T follicular helper cell (primary cell): ENCODE data around the gene OR5L2.
"Not testable (repeated sequence)": the region's sequence is repeated elsewhere in the genome, so short reads cannot be mapped to it uniquely, and the experiment has no call there.

ENCODE experiments used
- DNase-seq: peaks from one replicate; pipeline ENCODE4 v3.0.0-alpha.2; 2020; ENCODE audit warnings: low read depth
- total RNA-seq, 2 experiments: gene quantifications; one replicate each; lab custom pipeline; 2026; lab: John Stamatoyannopoulos, UW

The OR5L2 gene
- total RNA-seq = 0 reads per million in 2 experiments

DNA sequence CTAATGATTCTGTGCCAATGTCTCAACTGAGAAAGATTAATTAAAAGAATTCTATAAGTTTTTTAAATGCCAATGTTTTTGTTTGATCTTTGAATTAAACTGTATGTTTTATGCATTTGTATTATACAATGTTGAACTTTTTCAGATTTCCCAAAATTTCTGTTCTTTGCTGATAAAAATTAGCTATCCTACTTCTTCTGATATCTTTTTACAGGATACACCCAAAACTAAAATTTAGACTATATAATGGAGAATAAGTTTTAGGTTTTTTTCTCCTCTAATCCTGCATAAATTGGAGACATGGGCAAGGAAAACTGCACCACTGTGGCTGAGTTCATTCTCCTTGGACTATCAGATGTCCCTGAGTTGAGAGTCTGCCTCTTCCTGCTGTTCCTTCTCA lies at the start of gene OR5L2:
TSS of gene OR5L2 (plus strand) at position 301 of the 400 bp plus-strand sequence. CDS start at position 301, 0 bp downstream.
- DNase-seq = no peak

- DNase-seq = no peak
These were observed 35.4 kb upstream of the OR5L2 start for GRCh38 chr11:55791606-55792005.

GRCh38 chr11:55793321-55793720 lies 33.7 kb upstream of the OR5L2 start:
- DNase-seq = no peak

GRCh38 chr11:55795256-55795655 lies 31.8 kb upstream of the OR5L2 start, which contains the start of gene OR5D14:
TSS of gene OR5D14 (plus strand) at chr11:55795556. CDS start at chr11:55795556, 0 bp downstream.
- no peak for DNase-seq

GRCh38 chr11:55806248-55806647 lies 20.8 kb upstream of the OR5L2 start:
- no peak for DNase-seq

- no peak for DNase-seq
These were observed 16.0 kb upstream of the OR5L2 start, which contains the start of gene OR5L1 for GRCh38 chr11:55811067-55811466. TSS of gene OR5L1 (plus strand) at chr11:55811367. CDS start at chr11:55811467, 100 bp downstream.

DNA sequence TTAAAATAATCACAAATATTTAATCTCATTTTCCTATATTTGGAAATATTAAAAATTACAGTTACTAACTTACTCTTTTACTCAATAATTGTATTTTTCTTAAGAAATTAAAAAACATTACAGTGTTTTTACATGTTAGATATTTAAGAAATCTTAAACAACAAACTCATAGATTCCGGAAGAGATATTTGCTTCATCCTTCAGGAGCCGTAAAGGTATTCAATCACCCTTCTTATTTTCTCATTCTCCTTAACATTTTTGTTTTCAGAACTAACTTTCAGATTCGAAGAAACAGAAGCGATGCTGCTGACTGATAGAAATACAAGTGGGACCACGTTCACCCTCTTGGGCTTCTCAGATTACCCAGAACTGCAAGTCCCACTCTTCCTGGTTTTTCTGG lies 7.7 kb upstream of the OR5L2 start, which contains the start of gene OR5D18:
TSS of gene OR5D18 (plus strand) at position 301 of the 400 bp plus-strand sequence. CDS start at position 301, 0 bp downstream.
- no peak for DNase-seq

- no peak for DNase-seq
These were observed 11.4 kb downstream of the OR5L2 start, which contains the start of gene OR5D16 for GRCh38 chr11:55838452-55838851. TSS of gene OR5D16 (plus strand) at chr11:55838752. CDS start at chr11:55838752, 0 bp downstream.

- no peak for DNase-seq
These were observed 20.4 kb downstream of the OR5L2 start for GRCh38 chr11:55847453-55847852.

DNA sequence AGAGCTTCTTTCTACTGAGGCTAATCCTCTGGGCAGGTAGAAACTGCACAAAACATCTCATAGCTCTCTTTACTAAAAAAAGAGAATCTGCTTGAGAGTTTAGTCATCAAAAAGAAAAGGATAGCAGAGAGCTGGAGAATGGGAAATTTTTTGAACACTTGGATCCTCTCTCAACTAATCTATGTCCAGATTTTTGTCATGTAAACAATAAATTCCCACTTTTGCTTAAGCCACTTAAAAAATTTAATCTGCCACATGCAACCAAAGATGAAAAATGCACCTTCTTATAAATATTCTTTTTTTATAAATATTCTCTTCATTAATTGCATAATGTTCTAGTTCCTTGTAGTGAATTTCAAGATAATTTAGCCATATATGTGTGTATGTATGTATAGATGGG lies 22.0 kb downstream of the OR5L2 start:
- DNase-seq = no peak

DNA sequence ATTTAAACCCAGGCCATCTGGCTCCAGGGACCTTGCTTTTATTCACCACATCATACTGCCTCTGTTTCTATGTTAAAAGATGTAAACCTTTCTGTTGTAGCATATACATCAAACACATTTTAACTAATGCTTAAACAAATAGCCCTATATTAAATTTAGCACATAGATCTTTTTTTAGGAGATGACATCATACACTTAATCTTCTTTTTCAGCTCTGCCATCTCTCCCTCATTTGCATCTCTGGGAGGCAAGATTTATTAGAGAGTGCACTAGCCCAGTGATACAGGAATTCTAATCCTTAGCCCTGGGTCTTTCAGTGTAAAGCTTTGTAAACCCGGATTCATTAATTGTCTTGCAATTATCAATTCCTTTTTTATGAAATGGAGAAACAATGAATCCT lies 25.1 kb downstream of the OR5L2 start:
- DNase-seq = no peak

DNA sequence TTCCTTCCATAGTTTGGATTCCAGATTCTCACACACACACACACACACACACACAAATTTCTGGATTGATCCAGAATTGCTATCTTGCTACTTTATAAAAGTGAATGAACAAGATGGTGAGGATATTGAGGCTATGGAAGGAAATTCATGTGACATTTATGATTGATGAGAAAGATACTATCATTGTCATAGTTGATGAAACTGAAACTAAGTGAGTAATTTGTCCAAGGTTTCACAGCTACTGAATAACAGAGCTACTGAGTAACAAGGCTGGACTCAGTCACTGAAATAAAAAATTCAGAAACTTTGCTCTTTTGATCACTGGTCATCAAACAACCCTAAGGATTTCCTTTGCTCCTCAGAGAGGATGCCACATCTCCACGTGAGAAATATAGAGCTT lies 27.7 kb downstream of the OR5L2 start:
- DNase-seq = no peak

DNA sequence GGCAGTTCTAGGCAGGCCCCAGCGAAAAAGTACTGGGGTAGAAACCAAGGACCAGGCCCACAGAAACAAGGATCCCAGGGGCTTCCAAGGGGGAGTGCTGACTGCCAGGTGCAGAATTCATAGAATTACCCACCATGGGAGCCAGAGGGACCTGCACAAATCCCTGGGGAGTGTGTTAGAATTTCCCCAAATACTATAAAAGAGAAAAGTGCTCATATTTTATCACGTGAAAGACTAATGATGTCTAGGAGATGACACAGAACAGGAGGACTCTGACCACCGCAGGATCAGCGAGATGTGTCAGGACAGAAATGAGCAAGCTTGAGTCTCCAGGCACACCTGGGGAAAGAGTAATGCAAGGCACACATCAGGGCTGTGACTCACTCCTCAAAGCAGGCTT lies 40.3 kb downstream of the OR5L2 start:
- DNase-seq = not testable (repeated sequence)

DNA sequence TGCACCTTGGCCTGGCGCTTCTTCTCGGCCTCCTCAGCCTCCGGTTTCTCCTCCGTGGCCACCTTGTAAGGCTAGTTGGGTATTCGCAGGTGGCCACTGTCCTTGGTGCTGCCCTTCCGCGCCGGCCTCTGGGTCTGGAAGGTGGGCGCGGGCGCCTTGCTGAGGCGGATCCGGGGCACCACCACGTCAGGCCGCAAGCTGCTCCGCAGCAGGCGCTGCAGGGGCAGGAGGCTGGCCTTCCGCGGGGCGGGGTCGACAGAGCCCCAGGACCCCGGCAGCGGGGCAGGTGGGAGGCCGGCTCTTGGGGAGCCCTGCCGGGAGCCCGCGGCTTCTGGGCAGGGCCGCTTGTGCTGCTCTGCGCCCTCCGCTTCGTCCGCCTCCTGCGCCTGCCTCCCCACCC lies 45.7 kb downstream of the OR5L2 start:
- not testable (repeated sequence) for DNase-seq

DNA sequence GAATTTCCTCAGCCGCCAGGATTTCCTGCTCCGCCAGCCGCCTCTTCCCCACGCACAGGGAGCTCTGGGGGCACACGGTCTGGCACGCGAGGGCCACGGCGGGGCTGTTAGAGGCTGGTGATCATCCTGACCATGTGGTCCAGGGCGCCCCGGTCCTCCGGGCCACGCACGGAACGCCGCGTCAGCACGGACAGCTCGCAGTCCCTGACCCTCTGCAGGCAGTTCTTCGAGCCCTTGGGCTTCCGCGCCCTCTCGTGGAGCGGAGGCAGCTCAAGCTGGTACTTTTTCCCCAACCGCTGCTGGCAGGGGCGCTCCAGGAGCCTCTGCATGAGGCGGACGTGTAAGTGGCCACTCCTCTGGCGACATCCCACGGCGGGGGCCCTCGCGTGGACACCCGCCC lies 46.1 kb downstream of the OR5L2 start:
- not testable (repeated sequence) for DNase-seq
